Ovary (tissue), 3 donors: ENCODE data around the gene SORCS2.

Experiments
- CTCF ChIP-seq, 3 donors: fragments of 450-650 bp in 2 of 3; fragments of 200-600 bp in 1 of 3; IDR thresholded peaks; one replicate each; pipeline versions ENCODE4 v1.5.1 to v1.8.0; 2016 to 2022; ENCODE audit warnings: antibody characterized with exemption in 3 of 3, mild to moderate bottlenecking in 1 of 3
- EP300 ChIP-seq: sonication (generic); formaldehyde crosslinking; IDR thresholded peaks from one replicate; pipeline ENCODE4 v1.6.1; 2017; ENCODE audit warnings: antibody characterized with exemption
- POLR2A ChIP-seq: fragments of 450-650 bp; IDR thresholded peaks from one replicate; pipeline ENCODE4 v1.6.1; 2017; ENCODE audit warnings: antibody characterized with exemption, mild to moderate bottlenecking, moderate library complexity
- donor health status: DM: no; HTN: no; CAD: no.

- TF ChIP-seq CTCF (IDR thresholded peaks at IDR 0.05) (no peak), POLR2A (no peak), EP300 (no peak)
Observed at GRCh38 chr4:7179158-7179557, 13.2 kb upstream of the SORCS2 start.
